Tibial artery (tissue), 4 donors: Measurements from ENCODE around the gene KIN.
A peak's percentile ranks its signal among the peaks of the same experiment; 100 is the strongest.

Source experiments
- DNase-seq, 2 donors: peaks; one replicate each; pipeline ENCODE4 v3.0.0-alpha.2; 2019
- H3K27ac ChIP-seq, 2 donors: fragments of 200-600 bp; sonication (generic) in 1 of 2; 1 replicate in 1 of 2; 2 replicates in 1 of 2; pipeline ENCODE4 v1.5.1; 2018 to 2019; ENCODE audit warnings: mild to moderate bottlenecking in 1 of 2
- H3K27me3 ChIP-seq, 2 donors: fragments of 200-600 bp; sonication (generic) in 1 of 2; one replicate each; pipeline versions ENCODE4 v1.5.1 to v1.6.0; 2016 to 2019
- H3K36me3 ChIP-seq, 3 donors: fragments of 200-600 bp; sonication (generic) in 2 of 3; one replicate each; pipeline ENCODE4 v1.5.1; 2016 to 2019; ENCODE audit warnings: mild to moderate bottlenecking in 2 of 3
- H3K4me1 ChIP-seq, 4 donors: fragments of 200-600 bp; sonication (generic) in 2 of 4; 1 replicate in 3 of 4; 2 replicates in 1 of 4; pipeline ENCODE4 v1.5.1; 2016 to 2019
- H3K4me3 ChIP-seq, 2 donors: fragments of 200-600 bp; sonication (generic) in 1 of 2; 1 replicate in 1 of 2; 2 replicates in 1 of 2; pipeline ENCODE4 v1.5.1; 2018 to 2019; ENCODE audit warnings: mild to moderate bottlenecking in 2 of 2
- H3K9me3 ChIP-seq, 3 donors: fragments of 200-600 bp; sonication (generic) in 1 of 3; one replicate each; pipeline ENCODE4 v1.5.1; 2016 to 2019
- CTCF ChIP-seq, 2 experiments: fragments of 200-600 bp in 1 of 2; fragments of 450-650 bp in 1 of 2; IDR thresholded peaks; one replicate each; pipeline ENCODE4 v1.5.1; 2017 to 2019; ENCODE audit warnings: antibody characterized with exemption in 2 of 2, mild to moderate bottlenecking in 1 of 2, moderate library complexity in 1 of 2
- intact Hi-C: fragments of 100-400 bp; cut with DNase I; formaldehyde crosslinking; loops from one replicate; pipeline ENCODE4 v1.15.0; 2023; ENCODE audit warnings: low total_unique reads

Gene KIN

GRCh38 chr10:7787857-7788638 lies at the start of gene KIN, which contains the start of gene ATP5F1C:
Gene KIN (minus strand): TSS chr10:7787993. CDS start chr10:7787933, 60 bp downstream.
Gene ATP5F1C (plus strand): TSS chr10:7788177. CDS start chr10:7788208, 31 bp downstream.
- DNase-seq = peak; percentile 97 to 99
- H3K9me3 ChIP-seq = no peaks in the 10 kb centered on the region
- no peak for TF ChIP-seq CTCF (IDR thresholded peaks at IDR 0.05)
- H3K27me3 ChIP-seq = no peaks in the 10 kb centered on the region
- H3K4me3 ChIP-seq = peak within 1 kb of the TSS; percentile 65 to 100
- intact Hi-C loops = no loop called here
- H3K4me1 ChIP-seq = peaks cover 0 to 71% (median 38%) of the 10 kb centered on the region in 4 donors
- no peaks in the 10 kb centered on the region for H3K36me3 ChIP-seq
- H3K27ac ChIP-seq = peak within 1 kb of the TSS; percentile 74 to 87

GRCh38 chr10:7836571-7836970 lies 48.8 kb upstream of the KIN start:
- H3K36me3 ChIP-seq = peaks cover 0 to 9% (median 0%) of the 10 kb centered on the region in 3 donors
- H3K27ac ChIP-seq = no peak overlapping the region
- no peaks in the 10 kb centered on the region for H3K27me3 ChIP-seq
- TF ChIP-seq CTCF (IDR thresholded peaks at IDR 0.05) = no peak
- no peaks in the 10 kb centered on the region for H3K9me3 ChIP-seq
- H3K4me1 ChIP-seq = peaks cover 0 to 10% (median 0%) of the 10 kb centered on the region in 4 donors
- DNase-seq = no peak
- no peak overlapping the region for H3K4me3 ChIP-seq
- intact Hi-C loops = no loop called here

GRCh38 chr10:7834262-7834661 lies 46.5 kb upstream of the KIN start:
- Histone ChIP-seq H3K4me3 (no peak overlapping the region), H3K4me1 (peaks cover 0 to 10% (median 0%) of the 10 kb centered on the region in 4 donors), H3K9me3 (no peaks in the 10 kb centered on the region), H3K27ac (no peak overlapping the region), H3K27me3 (no peaks in the 10 kb centered on the region), H3K36me3 (peaks cover 0 to 9% (median 0%) of the 10 kb centered on the region in 3 donors)
- TF ChIP-seq CTCF (IDR thresholded peaks at IDR 0.05) = no peak
- intact Hi-C loops = no loop called here
- no peak for DNase-seq

GRCh38 chr10:7833210-7833609 lies 45.4 kb upstream of the KIN start:
- intact Hi-C loops = no loop called here
- H3K36me3 ChIP-seq = peaks cover 0 to 9% (median 0%) of the 10 kb centered on the region in 3 donors
- H3K4me3 ChIP-seq = no peak overlapping the region
- peaks cover 0 to 10% (median 0%) of the 10 kb centered on the region in 4 donors for H3K4me1 ChIP-seq
- no peak overlapping the region for H3K27ac ChIP-seq
- no peak for DNase-seq
- no peaks in the 10 kb centered on the region for H3K27me3 ChIP-seq
- TF ChIP-seq CTCF (IDR thresholded peaks at IDR 0.05) = no peak
- no peaks in the 10 kb centered on the region for H3K9me3 ChIP-seq

GRCh38 chr10:7832060-7832459 lies 44.3 kb upstream of the KIN start:
- no peak for TF ChIP-seq CTCF (IDR thresholded peaks at IDR 0.05)

More at GRCh38 chr10:7832060-7832459, 44.3 kb upstream of the KIN start:
- Histone ChIP-seq H3K27ac (no peak overlapping the region), H3K4me1 (peaks cover 0 to 10% (median 0%) of the 10 kb centered on the region in 4 donors), H3K36me3 (peaks cover 0 to 14% (median under 1%) of the 10 kb centered on the region in 3 donors), H3K9me3 (no peaks in the 10 kb centered on the region), H3K27me3 (no peaks in the 10 kb centered on the region), H3K4me3 (no peak overlapping the region)
- intact Hi-C loops = no loop called here
- no peak for DNase-seq
